Measurements from ENCODE around the gene ITGA7. TPM values are rescaled to one million over a fixed set of nuclear protein-coding genes. Genes with fewer than 3 reads are reported as not detected.

Gene ITGA7
- total and polyA plus RNA-seq, 2 of the 8 experiments (the other 6 are each of a cell fraction or from before 2014, with no cell fraction given): 57.6 to 86.1 TPM

- H2BK20ac ChIP-seq (ENCODE audit: low read length): no peak overlapping the region
- DNase-seq (ENCODE audit: low read depth in 1 of 2, low spot score in 2 of 2) (no peak), FAIRE-seq (no peak)
- no peak overlapping the region for H3K4ac ChIP-seq (replicated peaks; ENCODE audit: insufficient read length, low read depth, low read length)
- peaks cover 5% of the 10 kb centered on the region; the same call in 1 of the 2 replicates for H3K23me2 ChIP-seq (ENCODE audit: low read depth, low read length)
- no peak overlapping the region for H4K91ac ChIP-seq (replicated peaks; ENCODE audit: insufficient read length, low read length)
- ChIA-PET POLR2A (ENCODE audit: partially characterized antibody) (interaction anchor here (0.7 to 8.3 kb wide), 7 partner anchors 8 to 98 kb away, joined by 3 to 103 read pairs (median 3); partner anchors contain the start of genes CD63 and ITGA7), CTCF (ENCODE audit: partially characterized antibody) (interaction anchor here (1.0 to 11.1 kb wide), 10 partner anchors 8 to 65 kb away, joined by 3 to 229 read pairs (median 21); partner anchors contain the start of genes CD63 and ITGA7)
- no peak overlapping the region for H2AFZ ChIP-seq (ENCODE audit: low read length)
- peaks cover 6 to 23% (median 16%) of the 10 kb centered on the region in 4 experiments; a peak in 5 of 8 replicates for H3K36me3 ChIP-seq (ENCODE audit: control insufficient read depth in 2 of 4, insufficient read depth in 4 of 4, low read length in 3 of 4)
- peaks cover 5% of the 10 kb centered on the region for H3K79me1 ChIP-seq (ENCODE audit: low read depth, low read length)
- no peak overlapping the region for H2BK12ac ChIP-seq (ENCODE audit: low read depth, low read length)
- H3K4me3 ChIP-seq (ENCODE audit: extremely low read depth in 1 of 4, insufficient read depth in 2 of 4, low read depth in 3 of 4, low read length in 4 of 4): no peak overlapping the region
- no peaks in the 10 kb centered on the region for H3K9me3 ChIP-seq (ENCODE audit: insufficient read depth in 2 of 2, low read depth in 1 of 2, low read length in 1 of 2)
- H3K4me1 ChIP-seq (replicated peaks in 1 of 4; ENCODE audit: control insufficient read depth in 3 of 4, insufficient read depth in 4 of 4, low read length in 3 of 4): peaks cover 4 to 27% (median 18%) of the 10 kb centered on the region in 4 experiments
- no peak overlapping the region for H4K8ac ChIP-seq (ENCODE audit: extremely low read depth, insufficient read depth, low read length)
- no peak overlapping the region for H3K23ac ChIP-seq (ENCODE audit: insufficient read length)
- H3K9ac ChIP-seq (replicated peaks in 1 of 4; ENCODE audit: extremely low read depth in 1 of 4, low read depth in 3 of 4, low read length in 3 of 4): no peak overlapping the region
- no peak overlapping the region for H3K56ac ChIP-seq (replicated peaks; ENCODE audit: insufficient read length, low read depth, low read length)
- H3K18ac ChIP-seq (ENCODE audit: extremely low read depth, low read length): no peak overlapping the region
- H2BK5ac ChIP-seq (ENCODE audit: low read depth, low read length): no peak overlapping the region
- no peak overlapping the region for H2BK15ac ChIP-seq (ENCODE audit: low read length)
- H3K79me2 ChIP-seq (ENCODE audit: control insufficient read depth in 1 of 2, insufficient read depth in 2 of 2, low read length in 2 of 2): peaks cover 0 to 10% of the 10 kb centered on the region in 2 experiments; a peak in 1 of 4 replicates
- no peak overlapping the region for H3K14ac ChIP-seq (ENCODE audit: insufficient read length)
- peaks cover 4 to 5% of the 10 kb centered on the region in 2 experiments for H4K20me1 ChIP-seq (replicated peaks in 1 of 2; ENCODE audit: control insufficient read depth in 1 of 2, insufficient read depth in 2 of 2, low read length in 2 of 2)
- 92% methylated on average over 14 of the region's 14 CpGs; no CpG with 5 or more reads in 1 of the 2 experiments for whole genome bisulfite sequencing, 2 experiments (ENCODE audit: extremely low coverage in 1 of 2, insufficient coverage in 1 of 2, insufficient read length in 1 of 2, insufficient replicate concordance in 2 of 2, low coverage in 1 of 2, low lambda C conversion rate in 2 of 2, missing lambda C conversion rate in 1 of 2)
- H3K27me3 ChIP-seq (replicated peaks in 1 of 4; ENCODE audit: control insufficient read depth in 3 of 4, extremely low read depth in 1 of 4, insufficient read depth in 3 of 4, low read length in 3 of 4): no peaks in the 10 kb centered on the region
- no peak overlapping the region for H2BK120ac ChIP-seq (replicated peaks; ENCODE audit: low read depth, low read length)
- H4K5ac ChIP-seq (ENCODE audit: insufficient read length, low read depth, low read length): no peak overlapping the region
- H3K4me2 ChIP-seq (ENCODE audit: insufficient read depth in 1 of 2, low read depth in 2 of 2, low read length in 2 of 2): no peak overlapping the region
- no peak overlapping the region for H2AK5ac ChIP-seq (ENCODE audit: low read depth, low read length)
- no peak overlapping the region for H3K27ac ChIP-seq (ENCODE audit: low read depth, low read length)
These were observed 14.0 kb upstream of the ITGA7 start for GRCh38 chr12:55721601-55722213.
